GM21737 (cell line): Measurements from ENCODE around the gene EPHA8.

Experiments
- ATAC-seq: cut with Tn5 transposase; IDR thresholded peaks from one replicate; pipeline ENCODE4 v1.9.1; 2021; ENCODE audit warnings: mild to moderate bottlenecking, moderate library complexity; ENCODE audit not compliant: unreplicated experiment

Gene EPHA8

GRCh38 chr1:22563671-22564602 is 648 bp downstream of the EPHA8 start:
- no peak for ATAC-seq

GRCh38 chr1:22566161-22566560 is 2.9 kb downstream of the EPHA8 start:
- no peak for ATAC-seq

- no peak for ATAC-seq
These were observed 3.9 kb downstream of the EPHA8 start for GRCh38 chr1:22567197-22567596.

GRCh38 chr1:22567994-22568393 is 4.7 kb downstream of the EPHA8 start:
- no peak for ATAC-seq

- ATAC-seq = no peak
These were observed 6.0 kb downstream of the EPHA8 start for GRCh38 chr1:22569269-22569668.

- ATAC-seq = no peak
These were observed 7.0 kb downstream of the EPHA8 start for GRCh38 chr1:22570140-22570909.

- no peak for ATAC-seq
These were observed 9.5 kb downstream of the EPHA8 start for GRCh38 chr1:22572818-22573217.

- ATAC-seq = no peak
These were observed 9.9 kb downstream of the EPHA8 start for GRCh38 chr1:22573237-22573636.

- no peak for ATAC-seq
These were observed 12.4 kb downstream of the EPHA8 start for GRCh38 chr1:22575532-22576149.

- no peak for ATAC-seq
These were observed 12.9 kb downstream of the EPHA8 start for GRCh38 chr1:22576150-22576544.

GRCh38 chr1:22576617-22577016 is 13.3 kb downstream of the EPHA8 start:
- ATAC-seq = no peak

- no peak for ATAC-seq
These were observed 15.6 kb downstream of the EPHA8 start for GRCh38 chr1:22578732-22579361.

GRCh38 chr1:22579541-22580155 is 16.4 kb downstream of the EPHA8 start:
- ATAC-seq = no peak

GRCh38 chr1:22582661-22583635 is 19.7 kb downstream of the EPHA8 start:
- no peak for ATAC-seq

- no peak for ATAC-seq
These were observed 20.8 kb downstream of the EPHA8 start for GRCh38 chr1:22584001-22584562.

GRCh38 chr1:22584970-22585369 is 21.7 kb downstream of the EPHA8 start:
- no peak for ATAC-seq

- no peak for ATAC-seq
These were observed 22.2 kb downstream of the EPHA8 start for GRCh38 chr1:22585471-22585870.

GRCh38 chr1:22586356-22587130 is 23.3 kb downstream of the EPHA8 start:
- no peak for ATAC-seq
